Measurements from ENCODE around the gene FAM227B.

GRCh38 chr15:49644364-49644794 lies 23.8 kb upstream of the FAM227B start:
- TF ChIP-seq, protein P1, sequence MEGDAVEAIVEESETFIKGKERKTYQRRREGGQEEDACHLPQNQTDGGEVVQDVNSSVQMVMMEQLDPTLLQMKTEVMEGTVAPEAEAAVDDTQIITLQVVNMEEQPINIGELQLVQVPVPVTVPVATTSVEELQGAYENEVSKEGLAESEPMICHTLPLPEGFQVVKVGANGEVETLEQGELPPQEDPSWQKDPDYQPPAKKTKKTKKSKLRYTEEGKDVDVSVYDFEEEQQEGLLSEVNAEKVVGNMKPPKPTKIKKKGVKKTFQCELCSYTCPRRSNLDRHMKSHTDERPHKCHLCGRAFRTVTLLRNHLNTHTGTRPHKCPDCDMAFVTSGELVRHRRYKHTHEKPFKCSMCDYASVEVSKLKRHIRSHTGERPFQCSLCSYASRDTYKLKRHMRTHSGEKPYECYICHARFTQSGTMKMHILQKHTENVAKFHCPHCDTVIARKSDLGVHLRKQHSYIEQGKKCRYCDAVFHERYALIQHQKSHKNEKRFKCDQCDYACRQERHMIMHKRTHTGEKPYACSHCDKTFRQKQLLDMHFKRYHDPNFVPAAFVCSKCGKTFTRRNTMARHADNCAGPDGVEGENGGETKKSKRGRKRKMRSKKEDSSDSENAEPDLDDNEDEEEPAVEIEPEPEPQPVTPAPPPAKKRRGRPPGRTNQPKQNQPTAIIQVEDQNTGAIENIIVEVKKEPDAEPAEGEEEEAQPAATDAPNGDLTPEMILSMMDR (IDR thresholded peaks at IDR 0.05 in 8 of 11, conservative IDR thresholded peaks at IDR 0.05 in 3 of 11) = no peak
- TF ChIP-seq POLR2A (IDR thresholded peaks at IDR 0.05) (no peak), POLR2AphosphoS5 (IDR thresholded peaks at IDR 0.05) (no peak)

Measured in spleen (tissue), 7 donors.